RWPE2 (cell line): Measurements from ENCODE around the gene PSTPIP2.
A peak's percentile ranks its signal among the peaks of the same experiment; 100 is the strongest.

Experiments
- ATAC-seq: fragments of 200-7000 bp; cut with Tn5 transposase; 3 replicates; pipeline ENCODE4 v1.9.1; 2021; ENCODE audit warnings: low read depth
- DNase-seq: peaks from one replicate; pipeline ENCODE4 v3.0.0-alpha.2; 2020; ENCODE audit warnings: low spot score
- H3K27ac ChIP-seq: fragments of 450-650 bp; 2 replicates; pipeline ENCODE4 v1.5.1; 2017; ENCODE audit warnings: mild to moderate bottlenecking; ENCODE audit not compliant: poor library complexity, severe bottlenecking
- H3K27me3 ChIP-seq: fragments of 250-450 bp; sonication (Bioruptor Pico); 2 replicates; pipeline ENCODE4 v1.5.1; 2021; ENCODE audit warnings: mild to moderate bottlenecking, moderate library complexity; ENCODE audit not compliant: insufficient read depth, poor library complexity, severe bottlenecking
- H3K36me3 ChIP-seq: fragments of 250-450 bp; sonication (Bioruptor Pico); 2 replicates; pipeline ENCODE4 v1.5.1; 2020; ENCODE audit warnings: low read depth, mild to moderate bottlenecking, moderate library complexity
- H3K4me1 ChIP-seq: fragments of 250-450 bp; sonication (Bioruptor Pico); 2 replicates; pipeline ENCODE4 v1.5.1; 2021; ENCODE audit warnings: mild to moderate bottlenecking, moderate library complexity; ENCODE audit not compliant: insufficient read depth, poor library complexity, severe bottlenecking
- H3K4me3 ChIP-seq: fragments of 250-450 bp; sonication (Bioruptor Pico); 2 replicates; pipeline ENCODE4 v1.5.1; 2021; ENCODE audit warnings: mild to moderate bottlenecking, moderate library complexity; ENCODE audit not compliant: severe bottlenecking
- H3K9me3 ChIP-seq: fragments of 250-450 bp; sonication (Bioruptor Pico); 2 replicates; pipeline ENCODE4 v1.5.1; 2021; ENCODE audit warnings: mild to moderate bottlenecking, moderate library complexity; ENCODE audit not compliant: severe bottlenecking
- TF ChIP-seq, protein P1 (sequence below): fragments of 450-650 bp; IDR thresholded peaks from one replicate; pipeline ENCODE4 v1.5.1; 2017; ENCODE audit warnings: mild to moderate bottlenecking, moderate library complexity; ENCODE audit not compliant: poor library complexity, severe bottlenecking

Gene PSTPIP2

GRCh38 chr18:46054956-46055837 is 16.9 kb downstream of the PSTPIP2 start:
- TF ChIP-seq, protein P1, sequence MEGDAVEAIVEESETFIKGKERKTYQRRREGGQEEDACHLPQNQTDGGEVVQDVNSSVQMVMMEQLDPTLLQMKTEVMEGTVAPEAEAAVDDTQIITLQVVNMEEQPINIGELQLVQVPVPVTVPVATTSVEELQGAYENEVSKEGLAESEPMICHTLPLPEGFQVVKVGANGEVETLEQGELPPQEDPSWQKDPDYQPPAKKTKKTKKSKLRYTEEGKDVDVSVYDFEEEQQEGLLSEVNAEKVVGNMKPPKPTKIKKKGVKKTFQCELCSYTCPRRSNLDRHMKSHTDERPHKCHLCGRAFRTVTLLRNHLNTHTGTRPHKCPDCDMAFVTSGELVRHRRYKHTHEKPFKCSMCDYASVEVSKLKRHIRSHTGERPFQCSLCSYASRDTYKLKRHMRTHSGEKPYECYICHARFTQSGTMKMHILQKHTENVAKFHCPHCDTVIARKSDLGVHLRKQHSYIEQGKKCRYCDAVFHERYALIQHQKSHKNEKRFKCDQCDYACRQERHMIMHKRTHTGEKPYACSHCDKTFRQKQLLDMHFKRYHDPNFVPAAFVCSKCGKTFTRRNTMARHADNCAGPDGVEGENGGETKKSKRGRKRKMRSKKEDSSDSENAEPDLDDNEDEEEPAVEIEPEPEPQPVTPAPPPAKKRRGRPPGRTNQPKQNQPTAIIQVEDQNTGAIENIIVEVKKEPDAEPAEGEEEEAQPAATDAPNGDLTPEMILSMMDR, result no peak
- Histone ChIP-seq H3K27ac (no peak overlapping the region), H3K9me3 (no peaks in the 10 kb centered on the region), H3K36me3 (no peaks in the 10 kb centered on the region), H3K4me3 (no peak overlapping the region), H3K4me1 (peaks cover 12% of the 10 kb centered on the region), H3K27me3 (no peaks in the 10 kb centered on the region)
- no peak for ATAC-seq
- no peak for DNase-seq

DNA sequence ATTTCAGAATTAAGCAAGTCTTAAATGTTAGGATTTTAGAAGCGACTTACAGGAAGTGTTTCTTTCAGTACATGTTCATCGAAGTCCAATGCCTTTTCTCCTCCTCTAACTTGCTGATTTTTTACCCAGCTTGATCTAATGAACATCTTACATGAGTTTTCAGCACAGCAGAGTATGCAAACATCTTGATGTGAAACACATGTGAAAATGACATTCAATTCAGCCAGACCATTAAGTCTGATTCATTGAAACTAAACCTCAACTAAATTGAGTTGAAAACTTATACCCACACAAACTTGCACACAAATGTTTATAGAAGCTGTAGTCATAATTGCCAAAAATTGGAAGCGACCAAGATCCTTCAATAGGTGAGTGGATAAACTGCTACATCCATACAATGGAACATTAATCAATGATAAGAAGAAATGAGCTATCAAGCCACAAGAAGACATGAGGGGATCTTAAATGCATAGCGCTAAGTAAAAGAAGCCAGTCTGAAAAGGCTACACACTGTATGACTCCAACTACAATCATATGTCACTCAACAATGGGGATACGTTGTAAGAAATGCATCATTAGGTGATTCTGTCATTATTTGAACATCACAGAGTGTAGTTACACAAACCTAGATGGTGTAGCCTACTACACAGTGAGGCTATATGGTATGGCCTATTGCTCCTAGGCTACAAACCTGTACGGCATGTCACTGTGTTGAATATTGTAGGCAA is 18.5 kb downstream of the PSTPIP2 start:
- ATAC-seq, result no peak
- TF ChIP-seq, protein P1, result no peak
- Histone ChIP-seq H3K9me3 (no peaks in the 10 kb centered on the region), H3K27me3 (no peaks in the 10 kb centered on the region), H3K27ac (no peak overlapping the region), H3K4me3 (no peak overlapping the region), H3K36me3 (no peaks in the 10 kb centered on the region), H3K4me1 (peaks cover 12% of the 10 kb centered on the region)
- DNase-seq, result no peak

GRCh38 chr18:46051731-46052461 is 20.2 kb downstream of the PSTPIP2 start:
- Histone ChIP-seq H3K4me3 (no peak overlapping the region), H3K27ac (no peak overlapping the region), H3K4me1 (peaks cover 12% of the 10 kb centered on the region), H3K36me3 (no peaks in the 10 kb centered on the region), H3K27me3 (no peaks in the 10 kb centered on the region), H3K9me3 (no peaks in the 10 kb centered on the region)
- ATAC-seq, result peak; percentile 80
- TF ChIP-seq, protein P1, result no peak
- DNase-seq, result no peak

DNA sequence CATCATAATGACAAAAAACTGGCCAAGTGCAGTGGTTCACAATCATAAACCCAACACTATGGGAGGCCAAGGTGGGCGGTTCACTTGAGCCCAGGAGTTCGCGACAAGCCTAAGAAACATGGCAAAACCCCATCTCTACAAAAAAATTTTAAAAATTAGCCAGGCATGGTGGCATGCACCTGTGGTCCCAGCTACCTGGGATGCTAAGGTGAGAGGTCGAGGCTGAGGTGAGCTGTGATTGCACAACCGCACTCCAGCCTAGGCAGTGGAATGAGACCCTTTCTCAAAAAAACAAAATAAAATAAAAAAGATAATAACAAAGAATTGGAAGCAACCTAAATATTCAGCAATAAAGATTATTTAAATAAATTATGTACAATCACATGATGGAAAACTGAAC is 21.8 kb downstream of the PSTPIP2 start:
- no peaks in the 10 kb centered on the region for H3K27me3 ChIP-seq
- TF ChIP-seq, protein P1, result no peak
- no peaks in the 10 kb centered on the region for H3K36me3 ChIP-seq
- no peak overlapping the region for H3K27ac ChIP-seq
- peaks cover 12% of the 10 kb centered on the region for H3K4me1 ChIP-seq
- no peak overlapping the region for H3K4me3 ChIP-seq
- no peaks in the 10 kb centered on the region for H3K9me3 ChIP-seq
- ATAC-seq (no peak), DNase-seq (no peak)
